NOMO-1 (cell line): ENCODE data around the gene COMMD10.

Source experiments
- DNase-seq, 2 experiments: peaks; one replicate each; lab custom pipeline; 2025; ENCODE audit not compliant: unreplicated experiment in 2 of 2; lab: John Stamatoyannopoulos, UW

The COMMD10 gene

GRCh38 chr5:116209166-116209565 is 124.3 kb downstream of the COMMD10 start:
- DNase-seq = no peak

DNA sequence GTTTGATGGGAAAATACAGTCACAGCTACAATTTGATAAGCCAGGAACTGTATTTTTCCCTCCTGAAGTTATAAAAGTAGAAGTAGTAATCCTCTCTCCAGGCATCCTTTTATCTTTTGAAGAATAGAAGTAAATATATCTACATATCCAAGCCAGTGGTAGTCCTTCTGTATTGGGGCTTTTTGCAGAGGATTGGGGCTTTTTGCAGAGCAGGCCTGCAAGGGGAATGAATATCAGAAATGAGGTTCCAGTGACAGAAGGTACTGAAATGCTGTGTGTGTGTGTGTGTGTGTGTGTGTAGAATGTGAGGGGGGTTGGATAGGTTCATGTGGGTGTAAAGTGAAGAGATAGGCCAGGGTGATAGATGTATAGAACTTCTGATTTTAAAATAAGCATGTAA is 127.4 kb downstream of the COMMD10 start:
- no peak for DNase-seq

GRCh38 chr5:116216246-116216645 is 131.4 kb downstream of the COMMD10 start:
- DNase-seq = no peak

GRCh38 chr5:116225281-116225922 is 140.6 kb downstream of the COMMD10 start:
- DNase-seq = peak; percentile 15 to 81

GRCh38 chr5:116229131-116229689 is 144.4 kb downstream of the COMMD10 start:
- DNase-seq = no peak

- DNase-seq = no peak
These were observed 146.5 kb downstream of the COMMD10 start for GRCh38 chr5:116231288-116231687.

GRCh38 chr5:116234681-116235080 is 149.9 kb downstream of the COMMD10 start:
- DNase-seq = no peak

DNA sequence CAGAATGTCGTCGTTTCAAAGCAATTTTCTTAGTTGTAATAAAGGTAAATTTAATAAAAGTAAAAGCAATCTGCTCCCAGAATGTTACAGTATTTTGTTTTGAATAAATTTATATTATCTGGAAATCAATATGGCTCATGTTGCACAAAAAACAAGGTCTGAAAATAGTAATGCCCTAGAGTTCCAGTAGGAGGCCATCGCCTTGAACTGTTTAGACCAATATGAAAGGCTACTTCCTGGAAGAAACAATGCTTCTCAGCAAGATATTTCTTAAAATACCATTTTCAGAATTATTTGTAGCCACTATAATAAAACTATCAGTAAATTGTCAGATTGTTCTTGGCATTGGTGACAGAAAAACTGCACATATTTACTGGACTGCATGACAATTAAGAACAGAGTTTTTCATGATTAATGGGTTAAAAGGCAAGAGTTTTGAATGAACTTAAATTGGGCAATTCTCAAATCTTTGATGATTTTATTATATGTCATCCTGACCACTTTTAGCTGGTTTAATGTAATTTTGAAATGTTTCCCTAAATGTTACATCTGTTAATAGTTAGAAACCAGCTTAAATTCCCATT is 153.2 kb downstream of the COMMD10 start:
- DNase-seq = no peak

GRCh38 chr5:116242343-116242742 is 157.5 kb downstream of the COMMD10 start:
- DNase-seq = no peak

- DNase-seq = no peak
These were observed 163.6 kb downstream of the COMMD10 start for GRCh38 chr5:116248432-116248831.

- no peak for DNase-seq
These were observed 164.8 kb downstream of the COMMD10 start for GRCh38 chr5:116249648-116250047.

- DNase-seq = no peak
These were observed 171.9 kb downstream of the COMMD10 start for GRCh38 chr5:116256717-116257116.

DNA sequence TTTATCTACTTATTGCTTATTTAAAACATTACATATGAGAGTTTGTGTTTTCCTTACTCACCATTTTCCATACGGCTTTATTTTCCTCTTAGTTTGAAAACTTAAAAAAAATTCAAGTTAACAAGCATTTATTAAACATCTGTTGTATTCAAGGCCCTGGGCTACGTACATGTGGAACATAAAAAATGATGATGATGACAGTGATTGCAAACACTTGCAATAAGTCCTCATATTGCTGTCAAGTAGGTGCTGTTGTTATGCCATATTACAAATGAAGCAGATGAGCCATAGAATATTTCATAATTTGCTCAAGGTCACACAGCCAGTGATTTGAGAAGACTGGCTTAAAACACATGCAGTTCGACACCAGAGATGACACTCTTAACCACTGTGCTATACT is 180.6 kb downstream of the COMMD10 start:
- no peak for DNase-seq

DNA sequence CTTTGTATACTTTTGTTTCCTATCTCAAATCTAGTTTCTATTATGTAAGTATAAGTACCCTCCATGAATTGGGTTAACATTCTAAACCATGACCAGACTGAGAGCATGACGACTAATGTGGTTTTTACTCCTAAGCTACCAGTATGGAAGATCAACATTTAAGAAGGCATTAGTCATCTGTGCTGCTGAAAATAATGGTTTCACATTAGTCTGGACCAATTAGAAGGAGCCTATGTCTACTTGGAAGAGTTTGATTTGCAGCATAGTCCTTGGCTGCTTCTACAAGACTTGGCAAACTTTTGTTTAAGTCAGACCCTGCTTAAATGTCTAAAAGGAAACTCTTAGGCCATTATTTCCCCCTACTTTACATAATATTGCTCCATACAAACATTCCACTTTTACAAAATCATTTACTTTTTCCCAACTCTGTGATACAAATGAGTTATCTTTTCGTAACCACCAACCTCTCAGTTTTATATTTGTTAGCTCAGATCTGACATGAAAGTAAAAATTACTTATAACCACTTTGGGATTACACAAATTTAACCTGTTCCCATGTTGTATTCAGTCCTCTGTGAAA is 186.7 kb downstream of the COMMD10 start:
- no peak for DNase-seq

- DNase-seq = no peak
These were observed 187.6 kb downstream of the COMMD10 start for GRCh38 chr5:116272281-116272941.

- no peak for DNase-seq
These were observed 188.8 kb downstream of the COMMD10 start for GRCh38 chr5:116273448-116274242.

DNA sequence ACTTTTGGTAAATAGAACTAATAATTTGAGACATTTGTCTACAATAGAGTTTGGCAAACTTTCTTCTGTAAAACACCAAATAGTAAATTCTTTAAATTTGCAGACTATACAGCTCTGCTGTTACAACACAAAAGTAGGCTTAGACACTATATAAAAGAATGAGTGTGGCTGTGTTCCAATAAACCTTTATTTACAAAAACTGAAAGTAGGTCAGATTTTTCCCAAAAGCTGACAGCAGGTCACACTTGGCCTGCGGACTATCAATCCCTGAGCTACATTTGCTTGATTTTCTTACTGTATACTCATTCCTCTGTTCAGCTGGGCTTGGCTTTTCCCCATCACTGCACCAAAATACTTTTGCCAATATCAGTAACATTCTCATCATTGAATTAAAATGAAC is 189.4 kb downstream of the COMMD10 start:
- no peak for DNase-seq

GRCh38 chr5:116275282-116275681 is 190.5 kb downstream of the COMMD10 start:
- DNase-seq = no peak

DNA sequence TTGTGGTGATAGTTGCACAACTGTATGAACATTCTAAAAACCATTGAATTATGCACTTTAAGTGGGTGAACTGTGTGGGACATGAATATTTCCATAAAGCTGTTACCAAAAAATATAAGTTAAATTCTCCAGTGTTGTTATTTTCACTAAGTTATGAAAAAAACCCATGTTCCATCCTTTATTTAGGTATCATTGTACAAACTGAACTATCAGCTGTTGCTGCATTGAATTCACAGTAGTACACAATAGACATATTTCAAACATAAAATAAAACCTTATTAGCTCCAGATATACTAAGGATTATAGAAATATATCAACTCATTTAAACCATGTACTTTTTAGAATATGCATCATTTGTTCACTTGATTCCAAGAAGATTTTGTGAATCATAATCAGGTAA is 192.1 kb downstream of the COMMD10 start:
- DNase-seq = no peak

DNA sequence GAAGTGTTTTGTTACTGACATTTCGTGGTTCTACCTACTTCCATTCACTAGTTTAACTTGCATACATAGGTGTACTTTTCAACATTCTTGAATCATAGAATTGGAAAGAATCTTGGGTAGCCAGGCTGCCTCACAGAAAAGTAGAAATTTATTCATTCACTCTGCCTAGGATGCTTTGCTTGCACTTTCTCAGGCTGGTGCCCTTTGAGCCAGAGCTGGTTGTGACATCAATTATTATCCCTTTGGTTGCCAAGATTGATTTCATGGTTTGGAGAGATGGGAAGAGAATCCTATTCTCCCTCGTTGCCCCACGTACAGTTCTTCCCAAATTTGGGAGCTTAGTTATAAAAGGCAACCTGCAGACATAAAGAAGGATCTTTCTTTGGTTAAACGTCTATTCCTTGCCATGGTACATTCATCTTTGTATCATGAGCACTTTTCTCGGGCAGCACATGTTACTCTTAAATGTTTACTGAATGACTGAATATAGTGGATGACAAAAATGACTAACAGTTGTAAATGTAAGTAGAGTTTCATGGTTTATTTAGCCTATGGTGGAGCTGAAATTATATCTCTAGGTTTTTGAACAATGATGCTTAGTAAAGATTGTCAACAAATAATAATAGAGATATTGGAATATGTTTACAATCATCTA is 195.5 kb downstream of the COMMD10 start:
- no peak for DNase-seq
